ENCODE measurements around the gene ENAM. TPM values are rescaled to one million over a fixed set of nuclear protein-coding genes. Genes with fewer than 3 reads are reported as not detected.
"Not testable (repeated sequence)": the region's sequence is repeated elsewhere in the genome, so short reads cannot be mapped to it uniquely, and the experiment has no call there.

ENAM gene
- polyA plus RNA-seq, 1 donor (not counting 4 experiments of a cell fraction or from before 2014, with no cell fraction given) = not detected

DNA sequence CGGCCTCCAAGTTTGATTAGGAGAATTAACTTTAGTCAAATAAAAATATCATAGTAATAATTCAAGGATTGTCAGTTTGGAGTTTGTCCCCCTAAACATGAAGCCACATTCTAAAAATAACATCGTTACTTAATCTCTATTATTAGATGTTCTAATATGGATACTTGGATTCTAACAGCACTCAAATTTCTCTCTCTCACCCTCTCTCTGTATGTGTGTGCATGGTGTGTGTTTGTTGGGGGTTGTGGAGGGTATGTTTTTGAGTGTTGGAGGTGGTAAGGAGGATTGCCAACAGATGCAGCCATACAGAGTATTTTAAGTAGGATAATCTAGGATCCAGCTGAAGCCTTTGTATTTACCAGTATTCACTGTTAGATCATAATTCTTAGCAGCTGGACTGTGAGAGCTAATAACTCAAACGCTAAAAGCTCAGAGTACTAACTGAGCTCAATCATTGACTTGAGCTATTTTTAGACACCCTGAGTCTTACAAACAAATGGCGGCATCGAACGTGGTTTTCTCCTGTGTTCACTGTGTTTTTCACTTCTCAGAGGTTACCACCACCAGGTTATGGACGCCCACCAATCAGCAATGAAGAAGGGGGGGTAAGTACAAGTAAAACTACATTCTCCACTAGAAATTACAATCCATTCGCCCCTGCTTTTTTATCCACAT is 8.8 kb downstream of the ENAM start:
- H4K20me1 ChIP-seq (ENCODE audit: control insufficient read depth, extremely low read depth, insufficient read depth, low read length) = no peaks in the 10 kb centered on the region
- H3K4me3 ChIP-seq (ENCODE audit: control insufficient read depth in 2 of 3, extremely low read depth in 1 of 3, insufficient read depth in 2 of 3, low read depth in 1 of 3, low read length in 3 of 3) = no peak overlapping the region
- H3K27ac ChIP-seq (ENCODE audit: control insufficient read depth, insufficient read depth, low read length) = no peak overlapping the region
- no peaks in the 10 kb centered on the region for H3K79me2 ChIP-seq (ENCODE audit: control insufficient read depth, insufficient read depth, low read length)
- H3K4me1 ChIP-seq (ENCODE audit: control insufficient read depth, extremely low read depth, insufficient read depth, low read length) = peaks cover 2% of the 10 kb centered on the region
- TF ChIP-seq, protein P1, sequence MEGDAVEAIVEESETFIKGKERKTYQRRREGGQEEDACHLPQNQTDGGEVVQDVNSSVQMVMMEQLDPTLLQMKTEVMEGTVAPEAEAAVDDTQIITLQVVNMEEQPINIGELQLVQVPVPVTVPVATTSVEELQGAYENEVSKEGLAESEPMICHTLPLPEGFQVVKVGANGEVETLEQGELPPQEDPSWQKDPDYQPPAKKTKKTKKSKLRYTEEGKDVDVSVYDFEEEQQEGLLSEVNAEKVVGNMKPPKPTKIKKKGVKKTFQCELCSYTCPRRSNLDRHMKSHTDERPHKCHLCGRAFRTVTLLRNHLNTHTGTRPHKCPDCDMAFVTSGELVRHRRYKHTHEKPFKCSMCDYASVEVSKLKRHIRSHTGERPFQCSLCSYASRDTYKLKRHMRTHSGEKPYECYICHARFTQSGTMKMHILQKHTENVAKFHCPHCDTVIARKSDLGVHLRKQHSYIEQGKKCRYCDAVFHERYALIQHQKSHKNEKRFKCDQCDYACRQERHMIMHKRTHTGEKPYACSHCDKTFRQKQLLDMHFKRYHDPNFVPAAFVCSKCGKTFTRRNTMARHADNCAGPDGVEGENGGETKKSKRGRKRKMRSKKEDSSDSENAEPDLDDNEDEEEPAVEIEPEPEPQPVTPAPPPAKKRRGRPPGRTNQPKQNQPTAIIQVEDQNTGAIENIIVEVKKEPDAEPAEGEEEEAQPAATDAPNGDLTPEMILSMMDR (optimal IDR thresholded peaks at IDR 0.05 in 1 of 3, IDR thresholded peaks at IDR 0.05 in 1 of 3, conservative IDR thresholded peaks at IDR 0.05 in 1 of 3; ENCODE audit: extremely low read depth in 1 of 3, insufficient read depth in 2 of 3, low read length in 3 of 3) = no peak
- no peak for TF ChIP-seq EZH2 (IDR thresholded peaks at IDR 0.05; ENCODE audit: low read length)
- no peak overlapping the region for H3K4me2 ChIP-seq (ENCODE audit: control insufficient read depth, extremely low read depth, insufficient read depth, low read depth, low read length)
- H3K9me1 ChIP-seq (ENCODE audit: control insufficient read depth, extremely low read depth, insufficient read depth, low read length) = no peaks in the 10 kb centered on the region
- H3K9me3 ChIP-seq (ENCODE audit: control insufficient read depth, low read depth, low read length) = no peaks in the 10 kb centered on the region
- FAIRE-seq (no peak), DNase-seq (ENCODE audit: low read depth, low spot score) (no peak)
- no peak overlapping the region for H3K9ac ChIP-seq (ENCODE audit: control insufficient read depth, extremely low read depth, insufficient read depth, low read length)
- dilution Hi-C loops (cut with MboI; ENCODE audit: extremely low pct_ligation_motif_present, low sequenced_read_pairs) = no loop called here
- no peaks in the 10 kb centered on the region for H3K36me3 ChIP-seq (ENCODE audit: control insufficient read depth in 2 of 2, extremely low read depth in 1 of 2, insufficient read depth in 2 of 2, low read length in 2 of 2)
- no peaks in the 10 kb centered on the region for H3K27me3 ChIP-seq (ENCODE audit: control insufficient read depth, extremely low read depth, insufficient read depth, low read length)
- H2AFZ ChIP-seq (ENCODE audit: control insufficient read depth, low read length) = no peak overlapping the region

DNA sequence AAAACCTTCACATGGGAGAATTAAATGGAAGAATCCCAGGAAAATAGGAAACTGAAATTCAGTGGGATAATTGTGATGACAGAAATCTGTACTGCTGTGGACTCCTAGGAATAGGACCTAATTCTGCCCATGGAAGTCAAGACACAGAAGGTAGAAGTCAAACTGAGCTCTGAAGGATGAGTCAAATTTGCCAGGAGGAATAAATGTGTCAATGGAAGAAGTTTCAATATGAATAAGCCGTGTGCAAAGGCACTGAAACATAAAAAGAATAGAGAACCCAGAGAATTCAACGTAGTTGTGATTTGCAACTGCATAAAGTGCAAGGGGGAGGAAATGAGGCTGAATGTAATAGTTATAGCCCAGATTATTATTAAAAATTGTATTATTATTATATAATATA is 11.6 kb downstream of the ENAM start:
- Histone ChIP-seq H3K27me3 (ENCODE audit: control insufficient read depth, extremely low read depth, insufficient read depth, low read length) (no peaks in the 10 kb centered on the region), H3K36me3 (ENCODE audit: control insufficient read depth in 2 of 2, extremely low read depth in 1 of 2, insufficient read depth in 2 of 2, low read length in 2 of 2) (no peaks in the 10 kb centered on the region), H3K9ac (ENCODE audit: control insufficient read depth, extremely low read depth, insufficient read depth, low read length) (no peak overlapping the region), H3K27ac (ENCODE audit: control insufficient read depth, insufficient read depth, low read length) (no peak overlapping the region), H3K9me3 (ENCODE audit: control insufficient read depth, low read depth, low read length) (no peaks in the 10 kb centered on the region), H3K79me2 (ENCODE audit: control insufficient read depth, insufficient read depth, low read length) (no peaks in the 10 kb centered on the region), H3K9me1 (ENCODE audit: control insufficient read depth, extremely low read depth, insufficient read depth, low read length) (no peaks in the 10 kb centered on the region), H2AFZ (ENCODE audit: control insufficient read depth, low read length) (no peak overlapping the region), H3K4me3 (ENCODE audit: control insufficient read depth in 2 of 3, extremely low read depth in 1 of 3, insufficient read depth in 2 of 3, low read depth in 1 of 3, low read length in 3 of 3) (no peak overlapping the region), H3K4me2 (ENCODE audit: control insufficient read depth, extremely low read depth, insufficient read depth, low read depth, low read length) (no peak overlapping the region), H4K20me1 (ENCODE audit: control insufficient read depth, extremely low read depth, insufficient read depth, low read length) (no peaks in the 10 kb centered on the region), H3K4me1 (ENCODE audit: control insufficient read depth, extremely low read depth, insufficient read depth, low read length) (no peaks in the 10 kb centered on the region)
- TF ChIP-seq, protein P1 (optimal IDR thresholded peaks at IDR 0.05 in 1 of 3, IDR thresholded peaks at IDR 0.05 in 1 of 3, conservative IDR thresholded peaks at IDR 0.05 in 1 of 3; ENCODE audit: extremely low read depth in 1 of 3, insufficient read depth in 2 of 3, low read length in 3 of 3) = no peak
- no peak for TF ChIP-seq EZH2 (IDR thresholded peaks at IDR 0.05; ENCODE audit: low read length)
- FAIRE-seq (no peak), DNase-seq (ENCODE audit: low read depth, low spot score) (no peak)
- dilution Hi-C loops (cut with MboI; ENCODE audit: extremely low pct_ligation_motif_present, low sequenced_read_pairs) = no loop called here

DNA sequence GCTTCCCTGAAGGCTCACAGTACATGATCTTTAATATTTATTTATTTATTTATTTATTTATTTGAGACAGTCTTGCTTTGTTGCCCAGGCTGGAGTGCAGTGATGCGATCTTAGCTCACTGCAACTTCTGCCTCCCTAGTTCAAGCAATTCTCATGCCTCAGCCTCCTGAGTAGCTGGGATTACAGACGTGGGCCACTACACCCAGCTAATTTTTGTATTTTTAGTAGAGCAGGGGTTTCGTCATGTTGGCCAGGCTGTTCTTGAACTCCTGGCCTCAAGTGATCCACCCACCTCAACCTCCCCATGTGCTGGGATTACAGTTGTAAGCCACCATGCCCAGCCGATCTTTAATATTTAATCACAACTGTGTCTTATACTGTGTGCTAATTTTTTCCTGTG is 22.2 kb downstream of the ENAM start:
- H2AFZ ChIP-seq (ENCODE audit: control insufficient read depth, low read length); H3K79me2 ChIP-seq (ENCODE audit: control insufficient read depth, insufficient read depth, low read length); H3K27ac ChIP-seq (ENCODE audit: control insufficient read depth, insufficient read depth, low read length); H3K36me3 ChIP-seq (ENCODE audit: control insufficient read depth in 2 of 2, extremely low read depth in 1 of 2, insufficient read depth in 2 of 2, low read length in 2 of 2); dilution Hi-C loops (cut with MboI; ENCODE audit: extremely low pct_ligation_motif_present, low sequenced_read_pairs); H3K4me1 ChIP-seq (ENCODE audit: control insufficient read depth, extremely low read depth, insufficient read depth, low read length); H3K9ac ChIP-seq (ENCODE audit: control insufficient read depth, extremely low read depth, insufficient read depth, low read length); FAIRE-seq; H3K9me3 ChIP-seq (ENCODE audit: control insufficient read depth, low read depth, low read length); H3K27me3 ChIP-seq (ENCODE audit: control insufficient read depth, extremely low read depth, insufficient read depth, low read length); H3K4me3 ChIP-seq (ENCODE audit: control insufficient read depth in 2 of 3, extremely low read depth in 1 of 3, insufficient read depth in 2 of 3, low read depth in 1 of 3, low read length in 3 of 3); H3K4me2 ChIP-seq (ENCODE audit: control insufficient read depth, extremely low read depth, insufficient read depth, low read depth, low read length); DNase-seq (ENCODE audit: low read depth, low spot score); H3K9me1 ChIP-seq (ENCODE audit: control insufficient read depth, extremely low read depth, insufficient read depth, low read length); H4K20me1 ChIP-seq (ENCODE audit: control insufficient read depth, extremely low read depth, insufficient read depth, low read length): not testable (repeated sequence)
